Superior temporal gyrus (tissue), 1 donor: ENCODE measurements around the gene NFIB.
A peak's percentile ranks its signal among the peaks of the same experiment; 100 is the strongest.

Experiments
- DNase-seq: peaks from one replicate; pipeline ENCODE4 v3.0.0-alpha.2; 2016; ENCODE audit errors: extremely low spot score

Gene NFIB

GRCh38 chr9:14307989-14308852 is 5.7 kb downstream of the NFIB start:
- peak; percentile 87 for DNase-seq

GRCh38 chr9:14306672-14307660 is 7.0 kb downstream of the NFIB start:
- peak; percentile 78 for DNase-seq

GRCh38 chr9:14306188-14306587 is 7.8 kb downstream of the NFIB start:
- peak; percentile 51 for DNase-seq

GRCh38 chr9:14304259-14304658 is 9.7 kb downstream of the NFIB start:
- peak; percentile 87 for DNase-seq

- DNase-seq = peak; percentile 98
Measured at GRCh38 chr9:14303521-14303920, 10.4 kb downstream of the NFIB start.

- DNase-seq = no peak
Measured at GRCh38 chr9:14303100-14303499, 10.8 kb downstream of the NFIB start.

- DNase-seq = peak; percentile 58
Measured at GRCh38 chr9:14302405-14302804, 11.5 kb downstream of the NFIB start.

- DNase-seq = peak; percentile 63
Measured at GRCh38 chr9:14301583-14302021, 12.3 kb downstream of the NFIB start.

- DNase-seq = peak; percentile 44
Measured at GRCh38 chr9:14301006-14301405, 12.9 kb downstream of the NFIB start.

GRCh38 chr9:14300588-14300987 is 13.4 kb downstream of the NFIB start:
- DNase-seq = peak; percentile 44

- peak; percentile 43 for DNase-seq
Measured at GRCh38 chr9:14300040-14300439, 13.9 kb downstream of the NFIB start.

GRCh38 chr9:14298601-14299022 is 15.3 kb downstream of the NFIB start:
- DNase-seq = peak; percentile 19

- peak; percentile 53 for DNase-seq
Measured at GRCh38 chr9:14296495-14297113, 17.3 kb downstream of the NFIB start.

GRCh38 chr9:14294659-14295058 is 19.3 kb downstream of the NFIB start:
- no peak for DNase-seq

- no peak for DNase-seq
Measured at GRCh38 chr9:14293801-14294200, 20.1 kb downstream of the NFIB start.

- no peak for DNase-seq
Measured at GRCh38 chr9:14292181-14292739, 21.7 kb downstream of the NFIB start.

GRCh38 chr9:14289916-14290315 is 24.0 kb downstream of the NFIB start:
- DNase-seq = no peak

- no peak for DNase-seq
Measured at GRCh38 chr9:14288433-14288832, 25.5 kb downstream of the NFIB start.

- DNase-seq = no peak
Measured at GRCh38 chr9:14286121-14286520, 27.8 kb downstream of the NFIB start.

GRCh38 chr9:14283276-14283675 is 30.7 kb downstream of the NFIB start:
- DNase-seq = no peak

- DNase-seq = no peak
Measured at GRCh38 chr9:14281876-14282275, 32.1 kb downstream of the NFIB start.
